Measurements from ENCODE around the gene HDAC4. TPM values are rescaled to one million over a fixed set of nuclear protein-coding genes. Genes with fewer than 3 reads are reported as not detected.

HDAC4 gene
- total and polyA plus RNA-seq, 2 experiments from 2014 or later, result 8.1 to 41.8 TPM

GRCh38 chr2:239316562-239317465 is 84.0 kb downstream of the HDAC4 start:
- H3K4me3 ChIP-seq, result no peak overlapping the region
- no peak overlapping the region for H2AFZ ChIP-seq
- no peaks in the 10 kb centered on the region; the same call in none of the 2 replicates for H4K20me1 ChIP-seq (replicated peaks; ENCODE audit: insufficient read depth)
- H3K4me3 Mint-ChIP-seq, result no peak overlapping the region
- H3F3A ChIP-seq (replicated peaks; ENCODE audit: low read depth), result no peaks in the 10 kb centered on the region
- ATAC-seq (peak; percentile 39; the same call in 2 of the 3 replicates), DNase-seq (ENCODE audit: low spot score) (no peak)
- H3K27ac ChIP-seq (ENCODE audit: low read depth), result no peak overlapping the region
- no peaks in the 10 kb centered on the region for H3K36me3 ChIP-seq (ENCODE audit: insufficient read depth)
- no peaks in the 10 kb centered on the region for H3K9me2 ChIP-seq (ENCODE audit: insufficient read depth)
- H3K4me1 ChIP-seq (ENCODE audit: insufficient read depth), result no peaks in the 10 kb centered on the region
- H3K27me3 ChIP-seq (ENCODE audit: insufficient read depth), result no peaks in the 10 kb centered on the region
- TF ChIP-seq NANOG (IDR thresholded peaks at IDR 0.05; ENCODE audit: borderline replicate concordance), result no peak
- no peak for TF ChIP-seq JUNB (IDR thresholded peaks at IDR 0.05; ENCODE audit: unreplicated experiment)
- TF ChIP-seq EZH2 (IDR thresholded peaks at IDR 0.05; ENCODE audit: low read depth, unreplicated experiment), result no peak
- no peak for TF ChIP-seq ETS1 (IDR thresholded peaks at IDR 0.05)
- TF ChIP-seq ZNF462 (CRISPR knock-in tag; IDR thresholded peaks at IDR 0.05), result no peak
- TF ChIP-seq REST (IDR thresholded peaks at IDR 0.05; ENCODE audit: unreplicated experiment), result no peak
- no peak for TF ChIP-seq ZNF331 (CRISPR knock-in tag; IDR thresholded peaks at IDR 0.05; ENCODE audit: low read depth)
- no peak for TF ChIP-seq STAT1 (IDR thresholded peaks at IDR 0.05; ENCODE audit: unreplicated experiment)
- no peak for TF ChIP-seq EZH2phosphoT487 (IDR thresholded peaks at IDR 0.05; ENCODE audit: unreplicated experiment)
- TF ChIP-seq CREB1 (CRISPR knock-in tag; IDR thresholded peaks at IDR 0.05; ENCODE audit: low read depth), result no peak
- no peak for TF ChIP-seq POLR2AphosphoS5 (IDR thresholded peaks at IDR 0.05; ENCODE audit: low read depth)
- TF ChIP-seq ZNF114 (CRISPR knock-in tag; IDR thresholded peaks at IDR 0.05), result no peak
- no peak for TF ChIP-seq CTCF (conservative IDR thresholded peaks at IDR 0.05; ENCODE audit: low read depth in 2 of 2)
- no peak overlapping the region for H3K4me2 ChIP-seq
- peaks cover 6% of the 10 kb centered on the region for H3K27me3 Mint-ChIP-seq (ENCODE audit: insufficient read depth, low read depth, poor library complexity)
- H3K36me3 Mint-ChIP-seq (ENCODE audit: low read depth), result peaks cover 35% of the 10 kb centered on the region
- no peak overlapping the region for H3K27ac Mint-ChIP-seq
- H3K4me1 Mint-ChIP-seq, result peaks cover 8% of the 10 kb centered on the region
- peaks cover 94% of the 10 kb centered on the region for H3K79me2 ChIP-seq (replicated peaks; ENCODE audit: insufficient read depth)
- peaks cover 23% of the 10 kb centered on the region for H3K9me3 Mint-ChIP-seq

Measured in GM23338 (cell line).